HG03108 (cell line): Measurements from ENCODE around the gene PRPF31.
A peak's percentile ranks its signal among the peaks of the same experiment; 100 is the strongest.
"Not testable (repeated sequence)": the region's sequence is repeated elsewhere in the genome, so short reads cannot be mapped to it uniquely, and the experiment has no call there.

Source experiments
- ATAC-seq: cut with Tn5 transposase; IDR thresholded peaks from one replicate; pipeline ENCODE4 v1.9.1; 2021; ENCODE audit warnings: moderate library complexity; ENCODE audit not compliant: unreplicated experiment

Gene PRPF31

GRCh38 chr19:54160182-54160811, 44.7 kb downstream of the PRPF31 start:
- ATAC-seq = no peak

- ATAC-seq = no peak
Observed at GRCh38 chr19:54160854-54161253, 45.3 kb downstream of the PRPF31 start.

GRCh38 chr19:54162241-54162805, 46.8 kb downstream of the PRPF31 start:
- ATAC-seq = no peak

GRCh38 chr19:54162884-54163283, 47.3 kb downstream of the PRPF31 start:
- ATAC-seq = no peak

- ATAC-seq = no peak
Observed at GRCh38 chr19:54164369-54165068, 49.0 kb downstream of the PRPF31 start.

GRCh38 chr19:54165222-54165621, 49.7 kb downstream of the PRPF31 start:
- ATAC-seq = no peak

GRCh38 chr19:54168174-54168917, 52.8 kb downstream of the PRPF31 start:
- ATAC-seq = peak; percentile 61

- ATAC-seq = no peak
Observed at GRCh38 chr19:54169149-54169740, 53.7 kb downstream of the PRPF31 start.

GRCh38 chr19:54171736-54172431, 56.3 kb downstream of the PRPF31 start:
- ATAC-seq = not testable (repeated sequence)

- no peak for ATAC-seq
Observed at GRCh38 chr19:54172471-54173358, 57.2 kb downstream of the PRPF31 start, which contains the start of gene TMC4. TMC4 (minus strand) TSS chr19:54173160; CDS start chr19:54173117, 43 bp downstream.

GRCh38 chr19:54173359-54173699, 57.8 kb downstream of the PRPF31 start:
- no peak for ATAC-seq

GRCh38 chr19:54173951-54174834, 58.6 kb downstream of the PRPF31 start:
- ATAC-seq = no peak

- no peak for ATAC-seq
Observed at GRCh38 chr19:54178581-54179261, 63.2 kb downstream of the PRPF31 start.

- ATAC-seq = no peak
Observed at GRCh38 chr19:54179262-54179852, 63.8 kb downstream of the PRPF31 start.

- no peak for ATAC-seq
Observed at GRCh38 chr19:54179921-54180461, 64.4 kb downstream of the PRPF31 start.

- ATAC-seq = no peak
Observed at GRCh38 chr19:54180691-54181091, 65.1 kb downstream of the PRPF31 start.
